GM12865 (cell line): ENCODE data around the gene GNB1L.

Source experiments
- DNase-seq: peaks from one replicate; pipeline ENCODE4 v3.0.0; 2010; ENCODE audit warnings: low read depth
- H3K4me3 ChIP-seq: 2 replicates; pipeline ENCODE4 v1.5.1; 2011; ENCODE audit warnings: mild to moderate bottlenecking, low read depth, low read length, control low read depth
- CTCF ChIP-seq: IDR thresholded peaks from 2 replicates; pipeline ENCODE4 v1.5.1; 2011; ENCODE audit warnings: low read length, control low read depth, low read depth, inconsistent platforms; ENCODE audit not compliant: insufficient read depth; ENCODE audit errors: missing control alignments

The GNB1L gene

GRCh38 chr22:19786959-19787848 lies 67.5 kb downstream of the GNB1L start:
- TF ChIP-seq CTCF = no peak
- H3K4me3 ChIP-seq = no peak overlapping the region
- no peak for DNase-seq

GRCh38 chr22:19786264-19786585 lies 68.4 kb downstream of the GNB1L start:
- no peak for TF ChIP-seq CTCF
- no peak overlapping the region for H3K4me3 ChIP-seq
- no peak for DNase-seq

GRCh38 chr22:19785461-19786263 lies 69.0 kb downstream of the GNB1L start:
- H3K4me3 ChIP-seq = no peak overlapping the region
- DNase-seq = no peak
- TF ChIP-seq CTCF = no peak

- no peak for DNase-seq
- no peak overlapping the region for H3K4me3 ChIP-seq
- no peak for TF ChIP-seq CTCF
Observed at GRCh38 chr22:19784384-19785175, 70.1 kb downstream of the GNB1L start.

- TF ChIP-seq CTCF = no peak
- DNase-seq = no peak
- no peak overlapping the region for H3K4me3 ChIP-seq
Observed at GRCh38 chr22:19783586-19784383, 70.9 kb downstream of the GNB1L start.

GRCh38 chr22:19782533-19782932 lies 72.1 kb downstream of the GNB1L start:
- DNase-seq = no peak
- TF ChIP-seq CTCF = no peak

More at GRCh38 chr22:19782533-19782932, 72.1 kb downstream of the GNB1L start:
- no peak overlapping the region for H3K4me3 ChIP-seq
